GM23248 (cell line): ENCODE data around the gene RAD51B. TPM values are rescaled to one million over a fixed set of nuclear protein-coding genes. Genes with fewer than 3 reads are reported as not detected.
A peak's percentile ranks its signal among the peaks of the same experiment; 100 is the strongest.
"Not testable (repeated sequence)": the region's sequence is repeated elsewhere in the genome, so short reads cannot be mapped to it uniquely, and the experiment has no call there.

ENCODE experiments used
- DNase-seq: peaks from one replicate; pipeline ENCODE4 v3.0.0-alpha.2; 2015
- H2AFZ ChIP-seq: fragments of 200-600 bp; sonication (generic); 2 replicates; pipeline ENCODE4 v1.6.1; 2016; ENCODE audit warnings: antibody characterized with exemption
- H3F3A ChIP-seq: fragments of 200-600 bp; sonication (generic); 2 replicates; pipeline ENCODE4 v1.6.1; 2016; ENCODE audit warnings: mild to moderate bottlenecking, antibody characterized with exemption, mixed run types; ENCODE audit not compliant: insufficient read depth
- H3K27ac ChIP-seq: fragments of 200-600 bp; sonication (generic); 2 replicates; pipeline ENCODE4 v1.5.1; 2016; ENCODE audit warnings: mild to moderate bottlenecking
- H3K27me3 ChIP-seq: fragments of 200-600 bp; sonication (generic); replicated peaks from 2 replicates; pipeline ENCODE4 v1.6.1; 2016; ENCODE audit warnings: mild to moderate bottlenecking; ENCODE audit not compliant: insufficient read depth
- H3K36me3 ChIP-seq: fragments of 200-600 bp; sonication (generic); 2 replicates; pipeline ENCODE4 v1.6.1; 2016; ENCODE audit warnings: low read depth, mild to moderate bottlenecking
- H3K4me1 ChIP-seq: fragments of 200-600 bp; sonication (generic); 2 replicates; pipeline ENCODE4 v1.6.1; 2016; ENCODE audit warnings: mild to moderate bottlenecking; ENCODE audit not compliant: insufficient read depth
- H3K4me2 ChIP-seq: fragments of 200-600 bp; sonication (generic); one replicate; pipeline ENCODE4 v1.6.1; 2016; ENCODE audit warnings: mild to moderate bottlenecking; ENCODE audit not compliant: unreplicated experiment
- H3K4me3 ChIP-seq: fragments of 200-600 bp; sonication (generic); 2 replicates; pipeline ENCODE4 v1.5.1; 2016; ENCODE audit warnings: mild to moderate bottlenecking
- H3K79me2 ChIP-seq: fragments of 200-600 bp; sonication (generic); 2 replicates; pipeline ENCODE4 v1.6.1; 2016; ENCODE audit warnings: mild to moderate bottlenecking; ENCODE audit not compliant: insufficient read depth
- H3K9ac ChIP-seq: fragments of 200-600 bp; sonication (generic); 2 replicates; pipeline ENCODE4 v1.6.1; 2016; ENCODE audit warnings: mild to moderate bottlenecking
- H3K9me2 ChIP-seq: fragments of 200-600 bp; sonication (generic); 2 replicates; pipeline ENCODE4 v1.6.1; 2016; ENCODE audit warnings: mixed run types, mild to moderate bottlenecking, moderate library complexity; ENCODE audit not compliant: insufficient read depth
- H3K9me3 ChIP-seq: fragments of 200-600 bp; sonication (generic); one replicate; pipeline ENCODE4 v1.6.1; 2017; ENCODE audit warnings: low read depth
- H4K20me1 ChIP-seq: fragments of 200-600 bp; sonication (generic); 2 replicates; pipeline ENCODE4 v1.6.0; 2016; ENCODE audit not compliant: insufficient read depth
- EZH2 ChIP-seq: fragments of 200-600 bp; sonication (generic); IDR thresholded peaks from 2 replicates; pipeline ENCODE4 v1.6.1; 2018; ENCODE audit warnings: antibody characterized with exemption, mild to moderate bottlenecking; ENCODE audit not compliant: insufficient read depth, poor library complexity, severe bottlenecking
- EZH2phosphoT487 ChIP-seq: fragments of 200-600 bp; sonication (generic); IDR thresholded peaks from 2 replicates; pipeline ENCODE4 v1.6.1; 2018; ENCODE audit warnings: antibody characterized with exemption, moderate library complexity, mild to moderate bottlenecking, low read depth; ENCODE audit not compliant: insufficient read depth
- WGBS, 2 experiments: methylation state at CpG; one replicate each; pipeline ENCODE4 v1.1.6; 2015 to 2017; ENCODE audit warnings: low lambda C conversion rate in 2 of 2, low coverage in 1 of 2; ENCODE audit errors: missing lambda C conversion rate in 2 of 2; 5-methylcytosine and 5-hydroxymethylcytosine counted together
- in situ Hi-C: fragments of 300-500 bp; cut with MboI; formaldehyde crosslinking; loops from 2 replicates; pipeline ENCODE4 v1.15.0; 2020
- polyA plus RNA-seq: library from polyadenylated mRNA; unstranded; fragments of >200 nt; fragmentation: Nextera tagmentation; extraction: Ambion mirVana; gene quantifications from 2 replicates; pipeline ENCODE4 v1.2.1, GENCODE V29; 2016
- total RNA-seq: library from RNA; depleted of rRNA; stranded (reverse); fragments of >200 nt; shearing (Covaris generic); gene quantifications from 2 replicates; pipeline ENCODE4 v1.2.3, GENCODE V29; 2014

The RAD51B gene
- total and polyA plus RNA-seq, 2 experiments from 2014 or later: 4.0 to 8.8 TPM

- Histone ChIP-seq H3K4me3 (no peak overlapping the region), H2AFZ (no peak overlapping the region)
- no peak for TF ChIP-seq EZH2phosphoT487
- no peak for TF ChIP-seq EZH2
Measured at GRCh38 chr14:68098834-68099233, 279.3 kb downstream of the RAD51B start.

DNA sequence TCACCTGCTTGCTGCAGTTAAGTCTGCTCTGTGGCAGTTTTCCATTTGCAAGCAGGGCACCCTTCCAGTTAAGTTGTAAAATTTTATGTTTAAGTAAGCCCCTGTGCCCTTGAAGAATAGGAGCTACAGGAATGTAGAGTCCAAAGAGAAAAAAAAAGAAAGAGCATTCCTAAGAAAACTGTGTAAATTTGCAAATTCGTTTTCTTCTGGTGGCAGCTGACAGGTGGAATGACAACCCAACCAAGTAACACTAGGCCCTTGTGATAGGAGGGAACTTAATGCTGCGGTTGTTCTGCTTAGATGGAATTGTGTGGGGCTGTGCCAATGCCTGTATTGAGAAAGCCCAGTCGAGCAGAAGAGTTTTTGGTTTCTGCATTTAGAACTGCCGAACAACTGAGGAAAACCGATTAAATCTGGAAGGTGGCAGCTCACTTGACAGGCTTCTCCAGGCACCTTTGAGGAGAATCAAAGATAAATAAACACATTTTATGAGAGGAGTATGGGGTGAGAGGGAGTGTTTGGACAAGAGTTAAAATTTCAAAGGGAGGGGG, 280.0 kb downstream of the RAD51B start:
- no peaks in the 10 kb centered on the region for H4K20me1 ChIP-seq
- WGBS, 2 experiments: 86 to 89% methylated on average over 5 of the region's 5 CpGs
- H3K9me3 ChIP-seq: no peaks in the 10 kb centered on the region
- H3K9ac ChIP-seq: no peak overlapping the region
- peaks cover under 1% of the 10 kb centered on the region; the same call in 1 of the 2 replicates for H3F3A ChIP-seq
- H3K79me2 ChIP-seq: no peaks in the 10 kb centered on the region
- no peaks in the 10 kb centered on the region for H3K9me2 ChIP-seq
- TF ChIP-seq EZH2 (no peak), EZH2phosphoT487 (no peak)
- H2AFZ ChIP-seq: no peak overlapping the region
- H3K36me3 ChIP-seq: no peaks in the 10 kb centered on the region
- H3K4me2 ChIP-seq: no peak overlapping the region
- H3K27me3 ChIP-seq: no peaks in the 10 kb centered on the region
- H3K4me1 ChIP-seq: peaks cover 17% of the 10 kb centered on the region
- no peak for DNase-seq
- H3K4me3 ChIP-seq: no peak overlapping the region
- in situ Hi-C loops: no loop called here
- H3K27ac ChIP-seq: no peak overlapping the region

More at GRCh38 chr14:68098834-68099233, 279.3 kb downstream of the RAD51B start:
- Histone ChIP-seq H3K9ac (no peak overlapping the region), H3K36me3 (no peaks in the 10 kb centered on the region), H4K20me1 (no peaks in the 10 kb centered on the region), H3K27me3 (no peaks in the 10 kb centered on the region), H3K4me2 (no peak overlapping the region), H3K4me1 (peaks cover 13% of the 10 kb centered on the region), H3K9me3 (no peaks in the 10 kb centered on the region), H3K9me2 (no peaks in the 10 kb centered on the region), H3F3A (no peaks in the 10 kb centered on the region), H3K27ac (no peak overlapping the region), H3K79me2 (no peaks in the 10 kb centered on the region)
- no peak for DNase-seq
- in situ Hi-C loops: no loop called here
- 79 to 84% methylated on average over 2 of the region's 2 CpGs for WGBS, 2 experiments

- H3K4me2 ChIP-seq, H3K9me2 ChIP-seq, H3K27ac ChIP-seq, H3K79me2 ChIP-seq, in situ Hi-C loops, H3K27me3 ChIP-seq, H3K9me3 ChIP-seq, H3K36me3 ChIP-seq, H3K9ac ChIP-seq, DNase-seq, H3K4me3 ChIP-seq, H3F3A ChIP-seq, H4K20me1 ChIP-seq, H2AFZ ChIP-seq: not testable (repeated sequence)
- 86 to 97% methylated on average over 3 of the region's 3 CpGs for WGBS, 2 experiments
- peaks cover 22% of the 10 kb centered on the region for H3K4me1 ChIP-seq
Measured at GRCh38 chr14:68101715-68102301, 282.2 kb downstream of the RAD51B start.

DNA sequence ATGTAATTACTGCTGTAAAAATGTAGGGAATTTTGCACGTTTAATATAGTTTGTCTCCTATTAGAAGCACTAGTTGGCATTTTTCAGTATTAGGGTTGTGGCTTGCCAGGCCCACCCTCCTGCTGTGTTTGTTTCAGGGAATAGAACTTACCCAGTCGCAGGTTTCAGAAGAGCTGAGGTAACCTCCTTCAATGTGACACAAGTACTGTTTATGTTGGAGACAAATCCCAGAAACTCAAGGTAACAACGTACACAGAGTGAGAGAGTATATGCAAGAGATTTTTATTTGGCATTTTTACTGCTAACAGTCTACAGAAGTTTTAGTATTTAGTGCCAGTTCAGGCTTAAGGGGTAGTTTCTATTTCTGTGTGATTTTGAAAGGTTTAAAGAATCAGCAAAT, 284.3 kb downstream of the RAD51B start:
- DNase-seq: no peak
- in situ Hi-C loops: no loop called here
- WGBS, 2 experiments: 41 to 47% methylated on average over 3 of the region's 3 CpGs

More for the DNA sequence above, 284.3 kb downstream of the RAD51B start:
- no peaks in the 10 kb centered on the region for H3K79me2 ChIP-seq
- no peaks in the 10 kb centered on the region for H3K27me3 ChIP-seq
- H3F3A ChIP-seq: peaks cover 14% of the 10 kb centered on the region; the same call in 1 of the 2 replicates
- TF ChIP-seq EZH2phosphoT487: no peak
- no peak for TF ChIP-seq EZH2
- H3K36me3 ChIP-seq: no peaks in the 10 kb centered on the region
- H4K20me1 ChIP-seq: no peaks in the 10 kb centered on the region
- no peaks in the 10 kb centered on the region for H3K9me3 ChIP-seq
- H2AFZ ChIP-seq: no peak overlapping the region
- peaks cover 27% of the 10 kb centered on the region for H3K4me1 ChIP-seq
- H3K4me2 ChIP-seq: peak overlapping the region; percentile 63
- H3K9me2 ChIP-seq: no peaks in the 10 kb centered on the region
- no peak overlapping the region for H3K4me3 ChIP-seq
- peak overlapping the region; percentile 51 for H3K27ac ChIP-seq
- H3K9ac ChIP-seq: no peak overlapping the region
